Measurements from ENCODE around the gene PDE10A. TPM values are rescaled to one million over a fixed set of nuclear protein-coding genes. Genes with fewer than 3 reads are reported as not detected.

The PDE10A gene
- total RNA-seq, 4 donors from 2014 or later, result 3.5 to 10.0 (median 6.2) TPM

DNA sequence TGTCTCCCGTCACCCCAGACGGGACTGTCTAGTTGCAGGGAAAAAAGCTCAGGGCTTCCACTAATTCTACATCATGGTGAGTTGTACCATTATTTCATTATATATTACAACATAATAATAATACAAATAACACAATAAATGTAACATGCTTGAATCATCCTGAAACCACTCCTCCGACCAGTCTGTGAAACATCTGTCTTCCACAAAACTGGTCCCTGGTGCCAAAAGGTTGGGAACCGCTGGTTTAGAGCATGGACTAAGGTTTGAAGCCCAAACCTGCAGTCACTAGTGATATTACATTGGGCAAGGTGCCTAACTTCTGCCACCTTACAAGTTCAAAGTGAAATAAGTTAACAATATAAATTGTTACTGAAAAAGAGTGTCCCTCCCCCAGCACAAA, 175.7 kb downstream of the PDE10A start:
- Histone ChIP-seq H3K27ac (no peak overlapping the region), H3K4me3 (no peak overlapping the region), H3K9me3 (peaks cover 0 to 2% (median 0%) of the 10 kb centered on the region in 4 donors), H3K36me3 (no peaks in the 10 kb centered on the region), H3K4me1 (no peaks in the 10 kb centered on the region), H3K27me3 (no peaks in the 10 kb centered on the region)
- DNase-seq (ENCODE audit: low spot score in 2 of 2), result no peak
- WGBS, 2 donors, result 84 to 89% methylated on average over 4 of the region's 4 CpGs
- TF ChIP-seq EP300 (IDR thresholded peaks at IDR 0.05), result no peak
- TF ChIP-seq POLR2A (IDR thresholded peaks at IDR 0.05), result no peak
- TF ChIP-seq, protein P1, sequence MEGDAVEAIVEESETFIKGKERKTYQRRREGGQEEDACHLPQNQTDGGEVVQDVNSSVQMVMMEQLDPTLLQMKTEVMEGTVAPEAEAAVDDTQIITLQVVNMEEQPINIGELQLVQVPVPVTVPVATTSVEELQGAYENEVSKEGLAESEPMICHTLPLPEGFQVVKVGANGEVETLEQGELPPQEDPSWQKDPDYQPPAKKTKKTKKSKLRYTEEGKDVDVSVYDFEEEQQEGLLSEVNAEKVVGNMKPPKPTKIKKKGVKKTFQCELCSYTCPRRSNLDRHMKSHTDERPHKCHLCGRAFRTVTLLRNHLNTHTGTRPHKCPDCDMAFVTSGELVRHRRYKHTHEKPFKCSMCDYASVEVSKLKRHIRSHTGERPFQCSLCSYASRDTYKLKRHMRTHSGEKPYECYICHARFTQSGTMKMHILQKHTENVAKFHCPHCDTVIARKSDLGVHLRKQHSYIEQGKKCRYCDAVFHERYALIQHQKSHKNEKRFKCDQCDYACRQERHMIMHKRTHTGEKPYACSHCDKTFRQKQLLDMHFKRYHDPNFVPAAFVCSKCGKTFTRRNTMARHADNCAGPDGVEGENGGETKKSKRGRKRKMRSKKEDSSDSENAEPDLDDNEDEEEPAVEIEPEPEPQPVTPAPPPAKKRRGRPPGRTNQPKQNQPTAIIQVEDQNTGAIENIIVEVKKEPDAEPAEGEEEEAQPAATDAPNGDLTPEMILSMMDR (IDR thresholded peaks at IDR 0.05), result no peak

DNA sequence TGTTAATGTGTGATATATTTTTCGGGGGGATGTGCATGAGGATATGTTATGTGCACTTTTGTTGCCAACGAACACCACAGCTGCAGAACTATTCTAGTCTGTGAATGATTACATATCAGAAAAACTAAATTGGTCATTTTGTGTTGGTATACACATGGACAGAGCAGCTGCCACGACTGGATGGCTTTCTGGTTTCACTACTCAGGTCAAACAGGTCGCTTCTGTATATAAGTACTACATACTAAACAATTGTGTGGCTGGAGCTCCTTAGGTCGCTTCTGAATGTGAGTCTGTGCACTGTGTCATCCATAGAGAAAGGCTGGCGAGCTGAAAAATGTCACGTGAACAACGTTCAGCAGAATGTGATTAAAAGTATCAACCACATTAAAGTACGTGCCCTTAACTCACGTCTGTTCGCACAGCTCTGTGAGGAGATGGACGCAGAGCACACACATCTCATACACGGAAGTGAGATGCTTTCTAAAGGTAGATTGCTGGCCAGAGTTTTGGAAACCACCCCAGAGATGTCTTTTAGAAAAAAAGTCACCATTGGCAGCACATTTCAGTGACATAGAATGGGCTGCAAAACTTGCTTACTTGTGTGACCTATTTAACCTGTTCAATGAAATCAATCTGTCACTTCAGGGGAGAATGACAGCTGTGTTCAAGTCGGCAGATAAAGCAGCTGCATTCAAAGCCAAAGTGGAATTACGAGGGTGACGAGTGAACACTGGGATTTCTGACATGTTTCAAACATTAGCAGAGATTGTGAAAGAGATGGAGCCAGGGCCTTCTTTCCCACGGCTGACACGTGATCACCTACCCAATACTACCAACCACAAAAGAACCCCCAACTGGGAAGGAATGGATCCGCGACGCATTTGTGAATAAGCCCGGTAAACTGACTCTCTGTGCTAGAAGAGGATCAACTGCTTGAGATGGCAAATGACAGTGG, 176.6 kb downstream of the PDE10A start:
- Histone ChIP-seq H3K9me3 (peaks cover 0 to 2% (median 0%) of the 10 kb centered on the region in 4 donors), H3K4me3 (no peak overlapping the region), H3K27me3 (no peaks in the 10 kb centered on the region), H3K36me3 (no peaks in the 10 kb centered on the region), H3K4me1 (no peaks in the 10 kb centered on the region), H3K27ac (no peak overlapping the region)
- TF ChIP-seq EP300 (IDR thresholded peaks at IDR 0.05) (no peak), POLR2A (IDR thresholded peaks at IDR 0.05) (no peak)
- TF ChIP-seq, protein P1 (IDR thresholded peaks at IDR 0.05), result no peak
- WGBS, 2 donors, result 73% methylated on average over 22 of the region's 22 CpGs
- DNase-seq (ENCODE audit: low spot score in 2 of 2), result no peak

DNA sequence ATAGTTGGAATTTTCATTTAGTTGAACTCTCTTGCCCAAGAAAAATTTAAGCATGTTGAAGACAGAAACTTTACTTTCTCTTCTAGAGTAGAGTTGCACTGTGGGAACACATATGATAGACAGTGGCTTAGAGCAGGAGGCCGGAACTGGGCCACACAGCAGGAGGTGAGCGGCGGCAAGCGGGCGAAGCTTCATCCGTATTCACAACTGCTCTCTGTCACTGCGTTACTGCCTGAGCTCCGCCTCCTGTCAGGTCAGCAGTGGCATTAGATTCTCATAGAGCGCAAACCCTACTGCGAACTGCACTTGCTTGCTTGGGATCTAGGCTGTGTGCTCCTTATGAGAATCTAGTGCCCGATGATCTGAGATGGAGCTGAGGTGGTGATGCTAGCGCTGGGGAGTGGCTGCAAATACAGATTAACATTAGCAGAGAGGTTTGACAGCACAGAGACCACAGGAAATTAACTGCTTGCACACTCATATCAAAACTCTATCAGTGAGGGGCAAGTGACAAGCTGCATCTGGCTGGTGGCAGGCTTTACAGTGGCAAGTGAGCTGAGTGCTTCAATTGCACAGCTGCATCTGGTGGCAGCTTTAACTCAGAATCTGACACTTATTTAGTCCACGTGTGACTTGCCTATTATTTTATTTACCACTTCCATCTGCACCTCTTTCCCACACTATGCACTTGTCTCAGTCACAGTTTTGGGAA, 178.7 kb downstream of the PDE10A start:
- WGBS, 2 donors, result 85 to 89% methylated on average over 13 of the region's 13 CpGs

DNA sequence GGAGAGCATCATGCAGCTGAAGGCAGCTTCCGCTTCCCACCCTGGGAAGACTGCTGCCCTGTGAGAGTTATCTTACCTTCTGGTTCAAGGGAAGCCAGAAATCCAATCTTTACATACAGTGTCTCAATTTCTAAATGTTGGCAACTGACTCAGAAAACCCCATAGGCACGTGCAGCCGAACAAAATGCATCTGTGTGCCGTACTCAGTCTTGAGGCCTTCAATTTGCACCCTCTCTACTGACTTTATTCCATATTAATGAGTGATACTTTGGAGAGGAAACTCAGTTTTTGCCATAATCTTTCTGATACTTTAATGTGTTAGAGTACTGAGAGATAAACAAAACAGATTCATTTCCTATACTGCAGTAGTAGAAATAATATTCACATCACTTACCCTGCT, 181.1 kb downstream of the PDE10A start:
- no peaks in the 10 kb centered on the region for H3K4me1 ChIP-seq
- no peak overlapping the region for H3K27ac ChIP-seq
- H3K27me3 ChIP-seq, result no peaks in the 10 kb centered on the region
- H3K9me3 ChIP-seq, result no peaks in the 10 kb centered on the region
- no peak for DNase-seq (ENCODE audit: low spot score in 2 of 2)
- H3K36me3 ChIP-seq, result no peaks in the 10 kb centered on the region
- H3K4me3 ChIP-seq, result no peak overlapping the region
- 90 to 99% methylated on average over 4 of the region's 4 CpGs for WGBS, 2 donors
- TF ChIP-seq EP300 (IDR thresholded peaks at IDR 0.05), result no peak
- no peak for TF ChIP-seq POLR2A (IDR thresholded peaks at IDR 0.05)
- TF ChIP-seq, protein P1 (IDR thresholded peaks at IDR 0.05), result no peak

More for the DNA sequence above, 178.7 kb downstream of the PDE10A start:
- no peaks in the 10 kb centered on the region for H3K4me1 ChIP-seq
- H3K9me3 ChIP-seq, result no peaks in the 10 kb centered on the region
- H3K36me3 ChIP-seq, result no peaks in the 10 kb centered on the region
- no peak overlapping the region for H3K4me3 ChIP-seq
- H3K27ac ChIP-seq, result no peak overlapping the region
- no peak for TF ChIP-seq EP300 (IDR thresholded peaks at IDR 0.05)
- DNase-seq (ENCODE audit: low spot score in 2 of 2), result no peak
- H3K27me3 ChIP-seq, result no peaks in the 10 kb centered on the region

DNA sequence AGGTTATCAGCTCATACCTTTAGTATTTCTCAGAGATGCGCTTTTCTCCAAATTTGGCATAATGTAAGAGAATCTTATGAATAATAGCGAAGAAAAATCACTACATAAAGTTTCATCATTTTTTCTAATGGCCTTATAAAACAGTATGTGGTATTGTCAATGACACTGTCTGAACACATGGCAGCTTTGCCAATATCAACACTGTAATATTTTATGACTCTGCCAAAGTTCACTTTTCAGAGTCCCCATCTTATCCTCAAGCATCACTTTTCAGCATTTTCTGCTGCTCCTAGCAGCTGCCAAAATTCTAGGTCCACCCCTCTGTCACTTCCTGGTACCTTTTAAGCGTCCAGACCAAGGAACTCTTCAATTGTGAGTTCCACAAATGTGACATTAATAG, 182.1 kb downstream of the PDE10A start:
- H3K4me3 ChIP-seq, result no peak overlapping the region
- no peak for TF ChIP-seq POLR2A (IDR thresholded peaks at IDR 0.05)
- no peak for TF ChIP-seq EP300 (IDR thresholded peaks at IDR 0.05)
- TF ChIP-seq, protein P1 (IDR thresholded peaks at IDR 0.05), result no peak
- no peaks in the 10 kb centered on the region for H3K27me3 ChIP-seq
- H3K36me3 ChIP-seq, result no peaks in the 10 kb centered on the region
- H3K9me3 ChIP-seq, result no peaks in the 10 kb centered on the region
- WGBS, 2 donors, result 83 to 86% methylated on average over 3 of the region's 3 CpGs
- H3K27ac ChIP-seq, result no peak overlapping the region
- no peak for DNase-seq (ENCODE audit: low spot score in 2 of 2)
- no peaks in the 10 kb centered on the region for H3K4me1 ChIP-seq

All from tibial nerve (tissue), 4 donors.